Left lung (tissue), 10 donors: Measurements from ENCODE around the gene TEKTIP1. TPM values are rescaled to one million over a fixed set of nuclear protein-coding genes. Genes with fewer than 3 reads are reported as not detected.

Experiments used
- ATAC-seq: fragments of 200-7000 bp; cut with Tn5 transposase; one replicate; pipeline ENCODE4 v1.9.1; 2020; ENCODE audit warnings: moderate library complexity
- DNase-seq, 4 donors: peaks; one replicate each; pipeline ENCODE4 v3.0.0-alpha.2; 2013 to 2020
- H3K27ac ChIP-seq, 2 donors: fragments of 200-600 bp; sonication (generic) in 1 of 2; one replicate each; pipeline versions ENCODE4 v1.5.0 to v1.8.0; 2020 to 2021
- H3K27me3 ChIP-seq, 2 donors: fragments of 200-600 bp; sonication (generic) in 1 of 2; one replicate each; pipeline versions ENCODE4 v1.5.0 to v1.8.0; 2020 to 2021
- H3K36me3 ChIP-seq, 2 donors: fragments of 200-600 bp; sonication (generic) in 1 of 2; one replicate each; pipeline versions ENCODE4 v1.5.0 to v1.8.0; 2020 to 2021
- H3K4me1 ChIP-seq, 2 donors: fragments of 200-600 bp; one replicate each; pipeline ENCODE4 v1.8.0; 2021
- H3K4me3 ChIP-seq, 2 donors: fragments of 200-600 bp; sonication (generic) in 1 of 2; one replicate each; pipeline versions ENCODE4 v1.5.0 to v1.8.0; 2020 to 2021; ENCODE audit warnings: mild to moderate bottlenecking in 1 of 2
- H3K9me3 ChIP-seq, 2 donors: fragments of 200-600 bp; sonication (generic) in 1 of 2; one replicate each; pipeline versions ENCODE4 v1.5.0 to v1.8.0; 2020 to 2021
- CTCF ChIP-seq, 2 donors: fragments of 200-600 bp; sonication (generic) in 1 of 2; IDR thresholded peaks; one replicate each; pipeline versions ENCODE4 v1.5.0 to v1.8.0; 2021; ENCODE audit warnings: antibody characterized with exemption in 2 of 2
- intact Hi-C, 2 donors: fragments of 100-400 bp; cut with DNase I; formaldehyde crosslinking; loops; one replicate each; pipeline versions ENCODE4 v1.11.2 to v1.14.2; 2022
- polyA plus RNA-seq, 6 donors: library from polyadenylated mRNA; unstranded; fragments of 120-200 nt; gene quantifications; one replicate each; pipeline ENCODE4 v1.2.1, GENCODE V29; 2013; ENCODE audit not compliant: insufficient read length in 6 of 6
- total RNA-seq, 2 donors: library from RNA; stranded (reverse); fragmentation: NEBNext Ultra II Directional; extraction: Animal tissue kit (Norgen Biotek cat#: 25700); gene quantifications; one replicate each; pipeline ENCODE4 v1.2.1, GENCODE V29; 2021
- donor health status: DM: no; HTN: yes; CAD: no.
- donor health status: DM: no; HTN: no; CAD: no.

TEKTIP1 gene
- total and polyA plus RNA-seq, 8 donors, result 2.8 to 7.5 (median 4.8) TPM

- no peaks in the 10 kb centered on the region for H3K4me1 ChIP-seq
- intact Hi-C loops, result no loop called here
- H3K27me3 ChIP-seq, result no peaks in the 10 kb centered on the region
- peaks cover 0 to 87% of the 10 kb centered on the region in 2 donors for H3K36me3 ChIP-seq
- no peak overlapping the region for H3K4me3 ChIP-seq
- no peak for TF ChIP-seq CTCF (IDR thresholded peaks at IDR 0.05)
- DNase-seq (no peak), ATAC-seq (no peak)
- H3K9me3 ChIP-seq, result no peaks in the 10 kb centered on the region
- no peak overlapping the region for H3K27ac ChIP-seq
Measured at GRCh38 chr19:3524078-3524842, 14.7 kb upstream of the TEKTIP1 start.

GRCh38 chr19:3524904-3525451 lies 14.0 kb upstream of the TEKTIP1 start:
- peaks cover 0 to 80% of the 10 kb centered on the region in 2 donors for H3K36me3 ChIP-seq
- H3K27ac ChIP-seq, result no peak overlapping the region
- H3K9me3 ChIP-seq, result no peaks in the 10 kb centered on the region
- no peak for DNase-seq
- no peaks in the 10 kb centered on the region for H3K4me1 ChIP-seq
- ATAC-seq, result no peak
- no peaks in the 10 kb centered on the region for H3K27me3 ChIP-seq
- intact Hi-C loops, result no loop called here
- H3K4me3 ChIP-seq, result no peak overlapping the region
- TF ChIP-seq CTCF (IDR thresholded peaks at IDR 0.05), result no peak

GRCh38 chr19:3526507-3527237 lies 12.3 kb upstream of the TEKTIP1 start:
- Histone ChIP-seq H3K4me1 (no peaks in the 10 kb centered on the region), H3K36me3 (peaks cover 0 to 78% of the 10 kb centered on the region in 2 donors), H3K27ac (no peak overlapping the region), H3K27me3 (no peaks in the 10 kb centered on the region), H3K4me3 (no peak overlapping the region), H3K9me3 (no peaks in the 10 kb centered on the region)
- intact Hi-C loops, result no loop called here
- no peak for DNase-seq
- TF ChIP-seq CTCF (IDR thresholded peaks at IDR 0.05), result no peak
- ATAC-seq, result no peak

GRCh38 chr19:3527238-3527910 lies 11.6 kb upstream of the TEKTIP1 start:
- ATAC-seq, result no peak
- H3K27ac ChIP-seq, result no peak overlapping the region
- no peak for TF ChIP-seq CTCF (IDR thresholded peaks at IDR 0.05)
- H3K4me3 ChIP-seq, result no peak overlapping the region
- peaks cover 0 to 78% of the 10 kb centered on the region in 2 donors for H3K36me3 ChIP-seq
- H3K27me3 ChIP-seq, result no peaks in the 10 kb centered on the region
- H3K4me1 ChIP-seq, result no peaks in the 10 kb centered on the region
- no peak for DNase-seq
- intact Hi-C loops, result no loop called here
- no peaks in the 10 kb centered on the region for H3K9me3 ChIP-seq

- TF ChIP-seq CTCF (IDR thresholded peaks at IDR 0.05), result no peak
- Histone ChIP-seq H3K9me3 (no peaks in the 10 kb centered on the region), H3K27ac (no peak overlapping the region), H3K4me3 (no peak overlapping the region), H3K27me3 (no peaks in the 10 kb centered on the region), H3K4me1 (no peaks in the 10 kb centered on the region), H3K36me3 (peaks cover 0 to 79% of the 10 kb centered on the region in 2 donors)
- DNase-seq, result no peak
- intact Hi-C loops, result no loop called here
- no peak for ATAC-seq
Measured at GRCh38 chr19:3528080-3528479, 10.9 kb upstream of the TEKTIP1 start.
